ENCODE measurements around the gene LDHB.

- TF ChIP-seq CTCF (IDR thresholded peaks at IDR 0.05) (no peak), POLR2A (IDR thresholded peaks at IDR 0.05; ENCODE audit: low read length) (no peak), EP300 (IDR thresholded peaks at IDR 0.05) (no peak), MAFK (IDR thresholded peaks at IDR 0.05; ENCODE audit: partially characterized antibody) (no peak)
Measured at GRCh38 chr12:21627924-21628323, 29.7 kb downstream of the LDHB start.

Measured in A549 (cell line).